B cell (primary cell): ENCODE data around the gene EPHB1. TPM values are rescaled to one million over a fixed set of nuclear protein-coding genes. Genes with fewer than 3 reads are reported as not detected.

Experiments
- ATAC-seq: fragments of 200-7000 bp; cut with Tn5 transposase; one replicate; pipeline ENCODE4 v1.10.0; 2021; ENCODE audit warnings: low read depth, mild to moderate bottlenecking, moderate number of reproducible peaks, moderate library complexity
- CTCF ChIA-PET: fragments of 350-600 bp; sonication (Branson Sonifier 250); formaldehyde crosslinking; loops from one replicate; lab custom pipeline; 2021; ENCODE audit warnings: antibody characterized with exemption, inconsistent platforms; lab: Charles Lee
- POLR2A ChIA-PET: fragments of 350-600 bp; sonication (Branson Sonifier 250); formaldehyde crosslinking; loops from one replicate; lab custom pipeline; 2021; ENCODE audit warnings: antibody characterized with exemption; lab: Charles Lee
- DNase-seq: peaks from one replicate; pipeline ENCODE4 v3.0.0; 2013
- H2AFZ ChIP-seq: 2 replicates; pipeline ENCODE4 v1.6.1; 2012; ENCODE audit warnings: mild to moderate bottlenecking, low read depth, low read length; ENCODE audit not compliant: insufficient read depth, poor library complexity, severe bottlenecking
- H3K27ac ChIP-seq, 2 donors: 1 replicate in 1 of 2; 2 replicates in 1 of 2; pipeline ENCODE4 v1.5.1; 2012 to 2013; ENCODE audit warnings: low read length in 2 of 2, mild to moderate bottlenecking in 2 of 2, moderate library complexity in 1 of 2
- H3K27me3 ChIP-seq, 4 experiments: fragments of 200-600 bp in 1 of 4; sonication (generic) in 1 of 4; replicated peaks in 1 of 4; 1 replicate in 2 of 4; 2 replicates in 2 of 4; pipeline versions ENCODE4 v1.6.1 to v1.7.0; 2013 to 2016; ENCODE audit warnings: low read length in 3 of 4, mild to moderate bottlenecking in 2 of 4, mixed read lengths in 1 of 4, moderate library complexity in 1 of 4; ENCODE audit not compliant: insufficient read depth in 4 of 4, control insufficient read depth in 3 of 4; ENCODE audit errors: control extremely low read depth in 1 of 4
- H3K36me3 ChIP-seq, 2 experiments: replicated peaks in 1 of 2; 1 replicate in 1 of 2; 2 replicates in 1 of 2; pipeline versions ENCODE4 v1.6.1 to v1.7.1; 2013; ENCODE audit warnings: low read length in 1 of 2; ENCODE audit not compliant: insufficient read depth in 2 of 2, control insufficient read depth in 1 of 2; ENCODE audit errors: control extremely low read depth in 1 of 2, extremely low read depth in 1 of 2
- H3K4me1 ChIP-seq, 2 donors: fragments of 200-600 bp in 1 of 2; sonication (generic) in 1 of 2; 1 replicate in 1 of 2; 2 replicates in 1 of 2; pipeline versions ENCODE4 v1.5.1 to v1.6.1; 2013 to 2017; ENCODE audit warnings: low read length in 2 of 2; ENCODE audit not compliant: control insufficient read depth in 2 of 2, insufficient read depth in 2 of 2
- H3K4me2 ChIP-seq: replicated peaks from 2 replicates; pipeline ENCODE3; 2012; ENCODE audit warnings: mild to moderate bottlenecking, low read depth, low read length; ENCODE audit not compliant: poor library complexity, severe bottlenecking
- H3K4me3 ChIP-seq, 5 experiments: fragments of 200-600 bp in 1 of 5; sonication (generic) in 1 of 5; 1 replicate in 3 of 5; 2 replicates in 2 of 5; pipeline versions ENCODE4 v1.5.1 to v1.7.0; 2011 to 2016; ENCODE audit warnings: low read length in 4 of 5, mild to moderate bottlenecking in 4 of 5, low read depth in 2 of 5, control low read depth in 1 of 5, moderate library complexity in 1 of 5; ENCODE audit not compliant: insufficient read depth in 1 of 5; ENCODE audit errors: control extremely low read depth in 1 of 5, extremely low read depth in 1 of 5
- H3K79me2 ChIP-seq: fragments of 200-600 bp; sonication (generic); one replicate; pipeline ENCODE4 v1.6.0; 2016; ENCODE audit warnings: low read length; ENCODE audit not compliant: control insufficient read depth, insufficient read depth
- H3K9ac ChIP-seq: fragments of 200-600 bp; sonication (generic); 2 replicates; pipeline ENCODE4 v1.6.1; 2017; ENCODE audit warnings: mild to moderate bottlenecking, low read length, moderate library complexity
- H3K9me3 ChIP-seq, 3 donors: one replicate each; pipeline versions ENCODE4 v1.6.1 to v1.7.1; 2013; ENCODE audit warnings: low read length in 2 of 3; ENCODE audit not compliant: control insufficient read depth in 2 of 3, insufficient read depth in 1 of 3; ENCODE audit errors: control extremely low read depth in 1 of 3
- H4K20me1 ChIP-seq: 2 replicates; pipeline ENCODE4 v1.6.0; 2012; ENCODE audit warnings: mild to moderate bottlenecking, low read length; ENCODE audit not compliant: insufficient read depth, control insufficient read depth, poor library complexity, severe bottlenecking
- H3K27ac Mint-ChIP-seq: one replicate; pipeline ENCODE4 v1.8.0; 2021; ENCODE audit warnings: mixed read lengths
- H3K27me3 Mint-ChIP-seq: one replicate; pipeline ENCODE4 v1.8.0; 2021; ENCODE audit warnings: mixed read lengths
- H3K4me1 Mint-ChIP-seq: one replicate; pipeline ENCODE4 v1.8.0; 2021; ENCODE audit warnings: mixed read lengths
- H3K4me3 Mint-ChIP-seq: one replicate; pipeline ENCODE4 v1.8.0; 2021; ENCODE audit warnings: mixed read lengths
- H3K9me3 Mint-ChIP-seq: one replicate; pipeline ENCODE4 v1.8.0; 2022; ENCODE audit warnings: mixed read lengths; ENCODE audit not compliant: insufficient read depth
- CTCF ChIP-seq: fragments of 200-600 bp; IDR thresholded peaks from one replicate; pipeline ENCODE4 v1.8.0; 2022; ENCODE audit warnings: antibody characterized with exemption, mild to moderate bottlenecking
- EZH2 ChIP-seq: IDR thresholded peaks from 2 replicates; pipeline ENCODE4 v1.6.1; 2012; ENCODE audit warnings: borderline replicate concordance, low read depth, mild to moderate bottlenecking, moderate library complexity, low read length; ENCODE audit not compliant: insufficient read depth, poor library complexity, severe bottlenecking
- WGBS: methylation state at CpG from one replicate; pipeline ENCODE4 v1.1.5; 2013; ENCODE audit warnings: missing lambda C conversion rate; ENCODE audit not compliant: insufficient coverage; 5-methylcytosine and 5-hydroxymethylcytosine counted together
- intact Hi-C: fragments of 100-400 bp; cut with micrococcal nuclease; formaldehyde crosslinking; loops from one replicate; pipeline ENCODE4 v1.10.0; 2022
- polyA plus RNA-seq: library from polyadenylated mRNA; depleted of rRNA; stranded (reverse); fragments of >200 nt; gene quantifications from 2 replicates; pipeline ENCODE4 v1.2.3, GENCODE V29; 2012
- total RNA-seq, 2 donors: library from RNA; stranded (reverse); fragments of 120-200 nt in 1 of 2; gene quantifications; 1 replicate in 1 of 2; 2 replicates in 1 of 2; pipeline versions ENCODE4 v1.2.3 to v1.2.4, GENCODE V29; 2013 to 2022

EPHB1 gene
- total and polyA plus RNA-seq, 2 donors (not counting 1 experiment from before 2014, with no cell fraction given), result 0.01 TPM; not detected in 1

GRCh38 chr3:135075157-135075556 is 280.1 kb downstream of the EPHB1 start:
- intact Hi-C loops, result no loop called here
- POLR2A ChIA-PET, result no interaction called here
- Histone ChIP-seq H3K4me3 (no peak overlapping the region), H3K9ac (no peak overlapping the region), H3K79me2 (no peaks in the 10 kb centered on the region), H3K36me3 (no peaks in the 10 kb centered on the region), H3K4me2 (no peak overlapping the region), H3K9me3 (peaks cover 0 to 10% (median 0%) of the 10 kb centered on the region in 3 donors), H2AFZ (no peak overlapping the region), H3K27me3 (no peaks in the 10 kb centered on the region), H4K20me1 (no peaks in the 10 kb centered on the region), H3K4me1 (no peaks in the 10 kb centered on the region), H3K27ac (no peak overlapping the region)
- Mint-ChIP-seq H3K27ac (no peak overlapping the region), H3K9me3 (no peaks in the 10 kb centered on the region), H3K4me3 (no peak overlapping the region), H3K4me1 (no peaks in the 10 kb centered on the region), H3K27me3 (peaks cover 2% of the 10 kb centered on the region)
- CTCF ChIA-PET, result no interaction called here
- ATAC-seq (no peak), DNase-seq (no peak)
- 87% methylated on average over 2 of the region's 3 CpGs for WGBS
- no peak for TF ChIP-seq CTCF
- no peak for TF ChIP-seq EZH2

DNA sequence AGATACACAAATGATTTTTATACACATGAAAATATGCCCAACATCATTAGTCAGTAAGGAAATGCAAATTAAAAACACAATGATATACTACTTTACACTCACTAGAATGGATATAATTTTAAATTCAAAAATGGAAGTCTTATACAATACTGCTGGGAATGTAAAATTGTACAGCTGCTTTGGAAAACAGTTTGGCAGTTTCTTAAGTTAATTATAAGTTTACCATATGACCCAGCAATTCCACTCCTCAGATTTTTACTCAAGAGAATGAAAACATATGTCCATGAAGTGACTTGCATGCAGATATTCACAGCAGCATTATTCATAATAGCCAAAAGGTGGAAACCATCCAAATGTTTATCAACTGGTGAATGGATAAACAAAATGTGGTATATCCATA is 281.3 kb downstream of the EPHB1 start:
- H3K9ac ChIP-seq, result no peak overlapping the region
- intact Hi-C loops, result no loop called here
- POLR2A ChIA-PET, result no interaction called here
- Mint-ChIP-seq H3K27me3 (peaks cover 5% of the 10 kb centered on the region), H3K27ac (no peak overlapping the region), H3K9me3 (no peaks in the 10 kb centered on the region), H3K4me3 (no peak overlapping the region), H3K4me1 (no peaks in the 10 kb centered on the region)
- CTCF ChIA-PET, result no interaction called here
- no peaks in the 10 kb centered on the region for H4K20me1 ChIP-seq
- H3K4me2 ChIP-seq, result no peak overlapping the region
- ATAC-seq (no peak), DNase-seq (no peak)
- H3K79me2 ChIP-seq, result no peaks in the 10 kb centered on the region
- H2AFZ ChIP-seq, result no peak overlapping the region
- no peaks in the 10 kb centered on the region for H3K27me3 ChIP-seq
- no peak overlapping the region for H3K4me3 ChIP-seq
- no peak for TF ChIP-seq CTCF
- no peak for TF ChIP-seq EZH2
- no peaks in the 10 kb centered on the region for H3K36me3 ChIP-seq
- H3K27ac ChIP-seq, result no peak overlapping the region
- H3K9me3 ChIP-seq, result peaks cover 0 to 10% (median 0%) of the 10 kb centered on the region in 3 donors
- no peaks in the 10 kb centered on the region for H3K4me1 ChIP-seq
